GM12878 (cell line): ENCODE results near the gene INSIG1. TPM values are rescaled to one million over a fixed set of nuclear protein-coding genes. Genes with fewer than 3 reads are reported as not detected.

ENCODE experiments used
- ATAC-seq: fragments of 200-7000 bp; cut with Tn5 transposase; 3 replicates; pipeline ENCODE4 v1.9.1; 2020; ENCODE audit warnings: mild to moderate bottlenecking, moderate library complexity
- BruUV-seq: library from RNA; stranded (reverse); fragments of 400-500 nt; replicated peaks from 2 replicates; lab custom pipeline; 2021; lab: Mats Ljungman, UMichigan
- CTCF ChIA-PET: fragments of 300-600 bp; sonication (Branson Sonifier 250); formaldehyde crosslinking; extraction: SDS; loops from one replicate; lab custom pipeline; 2021; ENCODE audit warnings: inconsistent platforms; lab: Yijun Ruan, JAX
- POLR2A ChIA-PET: fragments of 350-600 bp; formaldehyde crosslinking; extraction: SDS; loops from one replicate; lab custom pipeline; 2021; ENCODE audit warnings: inconsistent platforms; lab: Charles Lee
- RAD21 ChIA-PET: fragments of 300-600 bp; sonication (Branson Sonifier 250); formaldehyde crosslinking; loops from one replicate; lab custom pipeline; 2023; ENCODE audit warnings: antibody characterized with exemption; ENCODE audit not compliant: unreplicated experiment; lab: Charles Lee
- SMC1A ChIA-PET: fragments of 300-600 bp; sonication (Branson Sonifier 250); formaldehyde crosslinking; loops from one replicate; lab custom pipeline; 2023; ENCODE audit not compliant: unreplicated experiment, uncharacterized antibody; lab: Charles Lee
- DNase-seq: peaks from one replicate; pipeline ENCODE4 v3.0.0-alpha.2; 2011; ENCODE audit warnings: low read depth, low spot score
- FAIRE-seq: peaks from 3 replicates; lab custom pipeline; 2011; peaks lifted over from hg19 to GRCh38; lab: Jason Lieb, UNC
- H2AFZ ChIP-seq: 2 replicates; pipeline ENCODE4 v1.6.0; 2011; ENCODE audit warnings: low read depth, low read length, control low read depth; ENCODE audit not compliant: control insufficient read depth
- H3K27ac ChIP-seq: 2 replicates; pipeline ENCODE4 v1.5.1; 2011; ENCODE audit warnings: control low read depth; ENCODE audit not compliant: control insufficient read depth, insufficient read depth
- H3K27me3 ChIP-seq, 2 experiments: replicated peaks in 1 of 2; 2 replicates each; pipeline versions ENCODE4 v1.6.0 to v1.6.1; 2011; ENCODE audit warnings: low read length in 1 of 2; ENCODE audit not compliant: control insufficient read depth in 2 of 2, insufficient read depth in 2 of 2
- H3K36me3 ChIP-seq, 2 experiments: 2 replicates each; pipeline ENCODE4 v1.5.1; 2011; ENCODE audit warnings: low read length in 1 of 2; ENCODE audit not compliant: control insufficient read depth in 2 of 2, insufficient read depth in 2 of 2
- H3K4me1 ChIP-seq: 2 replicates; pipeline ENCODE4 v1.6.1; 2011; ENCODE audit warnings: mild to moderate bottlenecking, low read length, moderate library complexity, mixed read lengths; ENCODE audit not compliant: control insufficient read depth, insufficient read depth
- H3K4me2 ChIP-seq: 2 replicates; pipeline ENCODE4 v1.6.0; 2011; ENCODE audit warnings: control low read depth; ENCODE audit not compliant: control insufficient read depth, insufficient read depth
- H3K4me3 ChIP-seq: fragments of 200-600 bp; sonication (generic); 2 replicates; pipeline ENCODE4 v1.5.1; 2016
- H3K79me2 ChIP-seq: 2 replicates; pipeline ENCODE4 v1.6.0; 2011; ENCODE audit warnings: low read length; ENCODE audit not compliant: control insufficient read depth, insufficient read depth
- H3K9ac ChIP-seq: 2 replicates; pipeline ENCODE4 v1.8.0; 2011; ENCODE audit warnings: low read length, control low read depth, mixed read lengths; ENCODE audit not compliant: control insufficient read depth, insufficient read depth
- H3K9me3 ChIP-seq: replicated peaks from 3 replicates; pipeline ENCODE4 v1.5.1; 2011; ENCODE audit warnings: mild to moderate bottlenecking, low read length; ENCODE audit not compliant: control insufficient read depth, insufficient read depth
- H4K20me1 ChIP-seq: 2 replicates; pipeline ENCODE4 v1.6.0; 2011; ENCODE audit not compliant: control insufficient read depth, insufficient read depth
- CBX3 ChIP-seq: fragments of 200-600 bp; sonication (generic); IDR thresholded peaks from 2 replicates; pipeline ENCODE4 v1.6.1; 2016; ENCODE audit warnings: low read depth, borderline replicate concordance
- DPF2 ChIP-seq: fragments of 450-650 bp; IDR thresholded peaks from 2 replicates; pipeline ENCODE4 v1.6.1; 2017; ENCODE audit warnings: mild to moderate bottlenecking
- ESRRA ChIP-seq: IDR thresholded peaks from 2 replicates; pipeline ENCODE4 v1.6.1; 2012; ENCODE audit warnings: mild to moderate bottlenecking, low read length, improper control_type of control experiment
- FOXK2 ChIP-seq: fragments of 450-650 bp; IDR thresholded peaks from 2 replicates; pipeline ENCODE4 v1.6.1; 2017; ENCODE audit warnings: mild to moderate bottlenecking, moderate library complexity
- HDAC6 ChIP-seq: fragments of 200-600 bp; sonication (generic); IDR thresholded peaks from one replicate; pipeline ENCODE4 v1.8.0; 2017; ENCODE audit warnings: antibody characterized with exemption; ENCODE audit not compliant: unreplicated experiment
- HDGF ChIP-seq: fragments of 450-650 bp; IDR thresholded peaks from 2 replicates; pipeline ENCODE4 v1.6.1; 2016; ENCODE audit warnings: antibody characterized with exemption
- KDM1A ChIP-seq: fragments of 200-600 bp; sonication (generic); IDR thresholded peaks from 2 replicates; pipeline ENCODE4 v1.6.1; 2016; ENCODE audit warnings: borderline replicate concordance
- MYB ChIP-seq: fragments of 150-350 bp; IDR thresholded peaks from 2 replicates; pipeline ENCODE4 v1.6.1; 2014; ENCODE audit warnings: mild to moderate bottlenecking, low read depth, low read length, borderline replicate concordance
- NFYB ChIP-seq: IDR thresholded peaks from 2 replicates; pipeline ENCODE4 v1.6.1; 2011; ENCODE audit warnings: low read depth, mild to moderate bottlenecking, low read length, improper control_type of control experiment, moderate library complexity; ENCODE audit not compliant: insufficient read depth
- NRF1 ChIP-seq: conservative IDR thresholded peaks from 2 replicates; pipeline ENCODE4 v1.6.1; 2011; ENCODE audit warnings: mild to moderate bottlenecking, low read depth, low read length, improper control_type of control experiment
- RAD21 ChIP-seq: IDR thresholded peaks from 2 replicates; pipeline ENCODE4 v1.6.1; 2011; ENCODE audit warnings: mild to moderate bottlenecking, low read depth, low read length, moderate library complexity; ENCODE audit not compliant: insufficient read depth
- RAD51 ChIP-seq: fragments of 450-650 bp; IDR thresholded peaks from 2 replicates; pipeline ENCODE4 v1.6.1; 2016; ENCODE audit warnings: moderate library complexity, mild to moderate bottlenecking, inconsistent platforms
- RFX5 ChIP-seq: IDR thresholded peaks from 2 replicates; pipeline ENCODE4 v1.6.1; 2011; ENCODE audit warnings: low read depth, low read length, improper control_type of control experiment
- SIN3A ChIP-seq: IDR thresholded peaks from 2 replicates; pipeline ENCODE4 v1.6.1; 2012; ENCODE audit warnings: low read depth, low read length, improper control_type of control experiment
- TBL1XR1 ChIP-seq: IDR thresholded peaks from 2 replicates; pipeline ENCODE4 v1.6.1; 2012; ENCODE audit warnings: low read depth, low read length, improper control_type of control experiment
- TCF3 ChIP-seq: IDR thresholded peaks from 2 replicates; pipeline ENCODE4 v1.6.1; 2012; ENCODE audit warnings: low read depth, mild to moderate bottlenecking, low read length, borderline replicate concordance; ENCODE audit not compliant: insufficient read depth
- WGBS: methylation state at CpG from one replicate; pipeline ENCODE4 v1.1.6; 2016; ENCODE audit warnings: low lambda C conversion rate; ENCODE audit not compliant: insufficient replicate concordance, insufficient coverage; ENCODE audit errors: missing lambda C conversion rate; 5-methylcytosine and 5-hydroxymethylcytosine counted together
- in situ Hi-C: fragments of 300-500 bp; cut with MboI; formaldehyde crosslinking; loops from 9 replicates; pipeline ENCODE4 v1.14.3; 2018; ENCODE audit warnings: mixed read lengths
- intact Hi-C: fragments of 100-400 bp; cut with micrococcal nuclease; formaldehyde crosslinking; loops from one replicate; pipeline ENCODE4 v1.14.2; 2022; ENCODE audit not compliant: unreplicated experiment
- polyA plus RNA-seq, 11 experiments: library from polyadenylated mRNA; depleted of rRNA in 4 of 11; unstranded in 6 of 11; stranded (reverse) in 5 of 11; fragments of >200 nt; fragmentation: Nextera tagmentation in 4 of 11; fragmentation: Illumina TruSeq in 1 of 11; extraction: Ambion mirVana in 4 of 11; extraction: Trizol in 1 of 11; gene quantifications; 1 replicate in 1 of 11; 2 replicates in 10 of 11; pipeline versions ENCODE4 v1.2.1 to v1.2.3, GENCODE V29; 2011 to 2016; ENCODE audit warnings: inconsistent platforms in 2 of 11, missing spikeins in 2 of 11, low read depth in 1 of 11
- total RNA-seq, 4 experiments: library from RNA; depleted of rRNA in 3 of 4; stranded (reverse); fragments of >200 nt in 3 of 4; fragmentation: Illumina TruSeq in 1 of 4; extraction: Trizol in 1 of 4; gene quantifications; 2 replicates each; pipeline versions ENCODE4 v1.2.1 to v1.2.3, GENCODE V29; 2013 to 2021
- TF ChIP-seq, protein P1 (sequence below): fragments of 450-650 bp; IDR thresholded peaks from 2 replicates; pipeline ENCODE4 v1.6.1; 2016; ENCODE audit warnings: mild to moderate bottlenecking

INSIG1 gene
- total and polyA plus RNA-seq, 10 of the 15 experiments (the other 5 are each of a cell fraction or from before 2014, with no cell fraction given), result 29.6 to 168 (median 91.1) TPM

DNA sequence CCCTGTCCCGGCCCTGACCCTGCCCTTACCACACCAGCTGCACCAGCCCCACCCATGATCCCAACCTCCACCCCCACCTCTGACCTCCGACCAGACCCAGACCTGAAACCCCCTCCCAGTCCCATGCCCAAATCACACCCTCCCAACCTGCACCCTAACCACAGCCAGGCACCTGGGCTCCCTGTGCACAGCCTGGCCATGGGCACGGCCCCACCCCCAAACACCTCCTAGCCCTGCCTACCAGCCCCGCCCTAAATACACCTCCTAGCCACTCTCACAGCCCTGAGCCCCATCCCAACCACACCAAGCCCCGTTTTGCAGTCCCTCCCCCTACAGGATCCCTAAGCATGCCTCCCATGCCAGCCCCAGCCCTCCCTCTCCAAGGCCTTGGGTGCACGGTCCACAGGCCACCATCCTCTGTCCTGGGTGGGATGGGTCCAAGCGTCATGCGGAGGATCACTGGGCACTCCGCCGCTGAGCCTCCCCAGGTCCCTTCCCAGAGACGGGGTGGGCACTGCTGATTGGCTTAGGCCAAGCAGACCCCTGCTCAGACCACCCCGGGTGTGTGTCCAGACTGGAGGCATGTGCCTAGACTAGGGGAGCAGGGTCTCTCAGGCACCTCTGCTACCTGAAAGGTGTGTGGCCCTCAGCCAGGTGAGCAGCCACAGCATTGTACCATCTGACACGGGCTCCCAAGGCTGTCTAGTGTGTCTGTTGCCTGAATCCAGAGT, 30.1 kb downstream of the INSIG1 start:
- Histone ChIP-seq H3K4me1 (no peaks in the 10 kb centered on the region), H3K27me3 (no peaks in the 10 kb centered on the region), H3K4me3 (no peak overlapping the region), H3K79me2 (no peaks in the 10 kb centered on the region), H3K27ac (no peak overlapping the region), H3K9me3 (peaks cover 10% of the 10 kb centered on the region; the same call in 2 of the 3 replicates), H2AFZ (no peak overlapping the region), H4K20me1 (no peaks in the 10 kb centered on the region), H3K4me2 (no peak overlapping the region), H3K9ac (no peak overlapping the region), H3K36me3 (no peaks in the 10 kb centered on the region)
- intact Hi-C loops (no loop called here), in situ Hi-C loops (no loop called here)
- no TSS peak for BruUV-seq
- SMC1A ChIA-PET, result no interaction called here
- RAD21 ChIA-PET, result no interaction called here
- ATAC-seq (no peak), DNase-seq (no peak), FAIRE-seq (no peak)
- 40% methylated on average over 11 of the region's 13 CpGs for WGBS
- CTCF ChIA-PET, result no interaction called here
- POLR2A ChIA-PET, result no interaction called here
- TF ChIP-seq ESRRA, result no peak
- no peak for TF ChIP-seq RAD51
- TF ChIP-seq KDM1A, result no peak
- TF ChIP-seq SIN3A, result no peak
- no peak for TF ChIP-seq TBL1XR1
- no peak for TF ChIP-seq MYB

DNA sequence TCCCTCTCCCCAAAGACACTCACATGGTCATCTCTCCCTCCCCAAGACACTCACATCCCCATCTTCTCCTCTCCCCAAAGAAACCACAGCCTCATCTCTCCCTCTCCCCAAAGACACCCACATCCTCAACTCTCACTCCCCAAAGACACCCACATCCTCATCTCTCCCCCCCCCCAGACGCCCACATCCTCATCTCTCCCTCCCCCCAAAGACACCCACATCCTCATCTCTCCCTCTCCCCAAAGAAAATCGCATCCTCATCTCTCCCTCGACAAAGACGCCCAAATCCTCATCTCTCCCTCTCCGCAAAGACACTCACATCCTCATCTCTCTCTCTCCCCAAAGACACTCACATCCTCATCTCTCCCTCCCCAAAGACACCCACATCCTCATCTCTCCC, 31.5 kb downstream of the INSIG1 start:
- no CpG with 5 or more reads among the region's 5 CpGs for WGBS
- no peak overlapping the region for H3K4me3 ChIP-seq
- ChIA-PET CTCF (no interaction called here), SMC1A (no interaction called here), RAD21 (no interaction called here), POLR2A (no interaction called here)
- intact Hi-C loops, result no loop called here
- ATAC-seq (no peak), DNase-seq (no peak), FAIRE-seq (no peak)
- no peak overlapping the region for H3K27ac ChIP-seq
- no peak for TF ChIP-seq HDAC6
- TF ChIP-seq NFYB, result no peak
- no peak for TF ChIP-seq CBX3
- no peak for TF ChIP-seq TCF3
- TF ChIP-seq RAD21, result no peak
- TF ChIP-seq HDGF, result no peak
- no peak for TF ChIP-seq RFX5
- TF ChIP-seq DPF2, result no peak
- TF ChIP-seq, protein P1, sequence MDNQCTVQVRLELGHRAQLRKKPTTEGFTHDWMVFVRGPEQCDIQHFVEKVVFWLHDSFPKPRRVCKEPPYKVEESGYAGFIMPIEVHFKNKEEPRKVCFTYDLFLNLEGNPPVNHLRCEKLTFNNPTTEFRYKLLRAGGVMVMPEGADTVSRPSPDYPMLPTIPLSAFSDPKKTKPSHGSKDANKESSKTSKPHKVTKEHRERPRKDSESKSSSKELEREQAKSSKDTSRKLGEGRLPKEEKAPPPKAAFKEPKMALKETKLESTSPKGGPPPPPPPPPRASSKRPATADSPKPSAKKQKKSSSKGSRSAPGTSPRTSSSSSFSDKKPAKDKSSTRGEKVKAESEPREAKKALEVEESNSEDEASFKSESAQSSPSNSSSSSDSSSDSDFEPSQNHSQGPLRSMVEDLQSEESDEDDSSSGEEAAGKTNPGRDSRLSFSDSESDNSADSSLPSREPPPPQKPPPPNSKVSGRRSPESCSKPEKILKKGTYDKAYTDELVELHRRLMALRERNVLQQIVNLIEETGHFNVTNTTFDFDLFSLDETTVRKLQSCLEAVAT, result no peak
- no peak for TF ChIP-seq NRF1
- no peak for TF ChIP-seq FOXK2
- H3K4me2 ChIP-seq, result no peak overlapping the region
- no peaks in the 10 kb centered on the region for H3K27me3 ChIP-seq
- H3K4me1 ChIP-seq, result no peaks in the 10 kb centered on the region
- BruUV-seq, result no TSS peak
- in situ Hi-C loops, result no loop called here
- H3K9me3 ChIP-seq, result peaks cover 3% of the 10 kb centered on the region; the same call in 1 of the 3 replicates
- H2AFZ ChIP-seq, result no peak overlapping the region
- no peaks in the 10 kb centered on the region for H3K79me2 ChIP-seq
- H3K36me3 ChIP-seq, result no peaks in the 10 kb centered on the region
- no peak overlapping the region for H3K9ac ChIP-seq
- no peaks in the 10 kb centered on the region for H4K20me1 ChIP-seq
